NCI-H146 treated with DMSO at 0.1 percent for 48 hours (cell line): ENCODE results near the gene CNTFR.

ENCODE experiments used
- DNase-seq: peaks from one replicate; lab custom pipeline; 2025; ENCODE audit not compliant: unreplicated experiment; lab: John Stamatoyannopoulos, UW

Gene CNTFR

GRCh38 chr9:34572628-34573027 lies 16.9 kb downstream of the CNTFR start:
- DNase-seq: no peak

DNA sequence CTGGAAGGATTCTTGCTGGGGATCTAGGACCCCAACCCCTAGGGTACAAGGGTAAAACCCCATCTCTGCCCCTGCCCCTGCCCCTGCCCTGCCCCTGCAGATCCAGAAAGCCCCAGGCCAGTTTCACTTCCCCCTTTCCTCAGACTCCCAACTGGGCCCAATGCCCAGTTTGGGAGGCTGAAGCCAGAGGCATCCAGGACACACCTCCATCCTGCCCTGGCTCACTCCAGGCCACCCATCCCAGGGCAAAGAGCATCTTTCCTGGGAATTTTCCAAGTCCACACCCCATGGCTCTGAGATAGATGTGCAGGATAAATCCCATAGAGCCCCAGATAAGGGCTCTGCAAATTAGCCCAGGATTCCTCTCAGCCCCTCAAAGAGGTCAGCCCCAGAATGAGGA lies 17.4 kb downstream of the CNTFR start:
- no peak for DNase-seq

DNA sequence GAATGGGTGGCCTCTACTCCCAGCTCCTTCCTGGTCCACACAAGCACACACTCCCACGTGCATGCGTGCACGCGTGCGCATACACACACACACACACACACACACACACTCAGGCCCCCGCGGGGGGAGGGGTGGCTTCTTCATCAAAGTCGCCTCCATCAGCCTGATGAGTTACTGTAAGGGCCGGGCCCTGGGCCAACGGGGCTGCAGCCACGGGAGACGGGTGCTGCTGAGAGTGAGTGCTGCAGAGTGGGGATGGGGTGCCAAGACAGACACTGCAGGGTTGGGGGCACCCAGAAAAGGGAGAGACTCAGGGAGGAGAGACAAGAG lies 18.1 kb downstream of the CNTFR start:
- no peak for DNase-seq

- DNase-seq: no peak
These were observed 18.6 kb downstream of the CNTFR start for GRCh38 chr9:34570809-34571480.

DNA sequence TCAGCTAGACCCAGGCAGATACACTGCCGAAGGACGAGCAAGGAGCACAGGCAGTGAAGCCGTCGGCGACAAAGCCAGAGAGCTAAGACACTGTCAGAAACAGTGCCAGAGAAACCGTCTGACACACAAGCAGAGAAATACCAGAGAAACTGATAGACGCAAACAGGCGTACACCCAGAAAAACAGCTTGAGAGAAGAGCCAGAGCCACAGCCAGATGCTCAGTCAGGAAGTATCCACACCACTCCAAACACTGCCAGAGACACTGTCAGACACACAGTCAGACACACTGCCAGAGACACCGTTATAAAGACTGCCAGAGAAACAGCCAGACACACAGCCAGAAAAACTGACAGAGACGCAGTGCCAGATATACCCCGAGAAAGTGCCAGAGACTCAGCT lies 19.1 kb downstream of the CNTFR start:
- DNase-seq: no peak

GRCh38 chr9:34568774-34569173 lies 20.8 kb downstream of the CNTFR start:
- DNase-seq: no peak

DNA sequence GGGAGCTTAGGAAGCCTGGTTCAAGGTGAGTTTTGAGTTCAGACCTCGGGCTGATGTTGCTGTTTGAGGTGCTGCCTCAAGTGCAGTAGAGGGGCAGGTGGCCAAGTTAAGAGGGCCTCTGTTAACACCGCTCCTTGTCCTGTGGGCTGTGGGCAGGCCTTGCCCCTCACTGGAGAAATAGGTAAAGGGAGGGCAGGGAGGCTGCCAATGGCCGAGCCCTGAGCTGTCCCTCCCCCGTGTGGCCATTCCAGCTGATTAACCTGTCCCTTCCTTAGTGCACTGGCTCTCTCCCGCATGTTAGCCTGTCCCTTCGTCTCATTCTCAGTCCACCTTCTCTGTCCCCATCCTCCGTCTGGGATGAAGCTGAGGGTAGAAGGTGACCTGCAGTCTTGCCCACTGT lies 21.4 kb downstream of the CNTFR start:
- no peak for DNase-seq

- no peak for DNase-seq
These were observed 22.6 kb downstream of the CNTFR start for GRCh38 chr9:34566972-34567371.

- no peak for DNase-seq
These were observed 23.2 kb downstream of the CNTFR start for GRCh38 chr9:34566322-34566721.

DNA sequence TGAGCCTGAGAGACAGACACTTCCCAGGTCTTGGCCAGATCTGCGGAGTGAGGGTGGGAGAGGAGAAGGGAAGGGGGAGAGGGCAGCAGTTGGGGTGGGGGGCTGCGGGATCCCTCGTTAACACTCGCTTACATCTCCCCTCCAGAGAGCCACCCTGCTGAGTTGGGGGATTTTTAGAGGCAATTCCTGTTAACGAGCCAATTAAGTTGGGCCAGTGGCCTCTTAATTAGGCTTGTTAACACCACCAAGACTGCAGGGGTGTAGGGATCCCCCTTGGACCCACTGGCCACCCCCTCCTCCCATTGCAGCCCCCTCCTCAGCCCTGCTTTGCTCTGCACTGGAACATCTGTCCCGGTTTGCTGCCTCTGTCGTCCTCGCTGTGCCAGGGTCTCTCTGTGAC lies 23.7 kb downstream of the CNTFR start:
- no peak for DNase-seq

- no peak for DNase-seq
These were observed 24.9 kb downstream of the CNTFR start for GRCh38 chr9:34564617-34565016.

GRCh38 chr9:34563262-34563661 lies 26.3 kb downstream of the CNTFR start:
- DNase-seq: no peak

DNA sequence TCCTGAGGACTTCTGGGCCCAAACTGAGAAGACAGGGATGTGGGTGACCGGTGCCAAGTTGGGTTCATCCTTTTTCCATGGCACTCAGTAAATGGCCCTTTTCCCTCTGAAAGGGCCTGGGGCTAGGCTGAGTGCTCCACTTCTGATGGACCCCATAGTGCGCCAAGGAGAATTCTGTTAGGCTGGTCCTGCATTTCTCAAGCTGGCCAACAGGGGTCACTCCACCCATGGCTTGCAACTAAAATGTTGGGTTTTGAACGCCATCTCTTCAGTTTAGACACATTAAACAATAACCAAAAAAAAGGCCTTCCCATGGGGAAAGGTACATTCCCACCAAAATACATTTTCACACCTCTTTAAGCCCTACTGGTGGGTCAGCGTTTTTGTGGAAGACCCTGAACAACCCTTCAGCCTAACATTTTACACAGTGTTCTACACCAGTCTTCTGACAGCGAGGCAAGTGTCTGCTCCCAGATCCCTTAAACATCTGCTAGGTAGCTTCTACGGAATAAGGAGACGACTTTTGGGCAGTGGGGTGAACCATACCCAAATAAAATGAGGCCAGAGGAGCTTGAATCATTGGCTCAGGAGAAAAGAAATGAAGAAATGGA lies 27.3 kb downstream of the CNTFR start:
- DNase-seq: no peak

GRCh38 chr9:34560599-34561214 lies 28.8 kb downstream of the CNTFR start:
- DNase-seq: no peak

- no peak for DNase-seq
These were observed 29.7 kb downstream of the CNTFR start for GRCh38 chr9:34559624-34560455.

DNA sequence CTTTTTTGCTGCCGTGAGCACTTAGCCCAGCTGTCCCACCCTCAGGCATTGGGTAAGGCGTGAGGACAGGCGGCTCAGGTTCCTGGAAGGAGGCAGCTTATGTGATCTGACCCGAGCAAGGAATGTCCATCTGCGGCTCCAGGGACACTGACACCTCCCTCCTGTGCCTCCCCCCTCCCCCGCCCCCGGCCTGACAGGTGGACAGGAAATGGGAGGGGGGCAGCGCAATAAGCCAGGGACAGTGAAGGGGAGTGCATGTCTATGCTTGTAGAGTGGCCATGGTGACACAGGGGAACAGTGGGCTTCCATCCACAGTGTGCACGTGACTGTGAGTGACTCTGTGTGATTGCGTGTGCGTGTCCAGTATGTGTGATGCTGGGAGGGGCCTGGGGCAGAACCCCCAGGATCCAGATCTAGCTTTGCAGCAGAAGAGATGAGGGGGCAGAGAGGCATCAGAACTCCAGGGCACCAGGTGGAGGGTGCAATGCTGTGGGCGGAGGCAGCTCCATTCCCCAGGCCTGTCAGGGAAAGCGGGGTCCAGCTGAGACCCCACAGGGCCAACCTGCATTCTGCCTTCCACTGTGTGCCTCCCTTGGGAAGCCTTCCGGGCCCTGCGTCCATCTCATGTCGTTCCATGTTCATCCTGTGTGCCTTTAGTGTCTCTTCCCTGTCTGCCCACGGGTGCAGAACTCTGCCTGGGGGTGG lies 30.5 kb downstream of the CNTFR start:
- peak; percentile 76 for DNase-seq

DNA sequence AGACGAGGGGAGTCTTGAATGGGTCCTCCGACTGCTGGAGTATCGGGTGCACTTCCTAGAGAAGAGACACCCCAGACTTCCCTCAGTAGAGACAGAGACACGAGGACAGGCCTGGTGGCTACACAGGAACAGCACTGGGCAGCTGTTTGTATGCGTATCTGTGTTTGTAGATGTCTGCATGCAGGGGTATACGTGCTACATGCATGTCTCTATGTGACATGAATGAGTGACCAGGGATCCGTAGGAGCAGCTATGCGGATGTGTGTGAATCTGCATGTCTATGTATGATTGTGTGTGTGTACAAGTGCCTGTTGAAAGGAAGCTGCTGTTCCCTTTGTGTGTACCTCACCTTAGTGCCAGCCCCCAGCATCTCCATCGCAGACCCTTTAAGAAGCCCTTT lies 31.2 kb downstream of the CNTFR start:
- DNase-seq: no peak

DNA sequence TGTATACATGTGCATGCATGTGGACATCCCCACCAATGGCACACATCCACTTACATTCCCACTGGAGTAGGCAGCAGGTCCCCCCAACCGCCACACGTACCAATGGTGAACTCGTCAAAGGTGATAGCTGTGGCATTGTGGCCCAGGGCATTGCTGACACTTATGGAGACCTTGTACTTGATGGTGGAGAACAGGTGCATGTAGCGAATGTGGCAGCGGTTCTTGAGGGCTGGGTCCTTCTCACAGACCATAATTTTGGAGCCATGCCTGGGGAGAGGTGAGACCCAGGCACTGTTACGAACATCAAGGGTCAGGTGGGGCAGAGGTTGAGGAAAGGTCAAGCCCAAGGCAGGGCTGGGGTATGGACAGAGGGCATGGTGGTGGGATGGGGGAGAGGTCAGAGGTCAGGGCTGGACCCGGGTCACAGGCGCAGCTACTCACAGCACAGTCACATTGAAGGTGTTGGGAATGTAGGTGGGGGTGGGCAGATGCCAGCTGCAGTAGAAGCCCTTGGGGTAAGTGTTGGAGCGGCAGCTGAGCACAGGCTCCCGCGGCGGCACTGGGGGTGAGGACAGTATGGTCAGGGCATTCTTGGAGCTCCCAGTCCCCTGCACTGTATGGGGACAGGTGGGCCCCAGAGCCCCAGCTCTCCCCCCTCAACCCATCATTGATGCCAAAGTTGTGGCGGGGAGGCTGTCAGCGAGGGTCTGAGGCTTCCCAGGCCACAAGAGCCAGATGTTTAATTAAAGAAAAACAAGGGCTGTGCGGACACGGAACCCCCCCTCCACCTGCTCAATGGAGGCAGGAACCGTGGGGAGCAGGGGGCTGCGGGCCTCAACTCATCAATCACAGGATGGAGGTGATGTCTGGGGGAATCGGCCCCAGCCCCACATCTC lies 31.9 kb downstream of the CNTFR start:
- no peak for DNase-seq

GRCh38 chr9:34556949-34557348 lies 32.6 kb downstream of the CNTFR start:
- no peak for DNase-seq

GRCh38 chr9:34555936-34556525 lies 33.5 kb downstream of the CNTFR start:
- no peak for DNase-seq
